ENCODE measurements around the gene TAS2R1.

The TAS2R1 gene

GRCh38 chr5:9588254-9588653 is 41.9 kb downstream of the TAS2R1 start:
- DNase-seq (ENCODE audit: low read depth), result no peak

DNA sequence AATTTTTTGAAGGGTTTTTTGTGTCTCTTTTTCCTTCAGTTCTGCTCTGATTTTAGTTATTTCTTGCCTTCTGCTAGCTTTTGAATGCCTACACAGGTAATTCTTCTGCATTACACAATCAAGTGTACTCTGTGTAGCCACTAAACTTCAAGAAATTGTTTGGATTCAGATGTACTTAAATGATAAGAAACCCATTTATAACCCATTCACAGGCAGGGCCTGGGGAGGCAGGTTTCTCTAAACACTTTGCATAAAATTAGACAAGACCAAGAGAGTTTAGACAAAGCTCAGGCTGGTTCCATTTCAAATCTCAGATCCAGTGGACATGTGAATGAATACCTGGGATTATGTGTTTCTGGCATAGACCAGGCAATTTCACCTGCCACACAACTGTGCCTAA is 43.0 kb downstream of the TAS2R1 start:
- no peak for DNase-seq (ENCODE audit: low read depth)

DNA sequence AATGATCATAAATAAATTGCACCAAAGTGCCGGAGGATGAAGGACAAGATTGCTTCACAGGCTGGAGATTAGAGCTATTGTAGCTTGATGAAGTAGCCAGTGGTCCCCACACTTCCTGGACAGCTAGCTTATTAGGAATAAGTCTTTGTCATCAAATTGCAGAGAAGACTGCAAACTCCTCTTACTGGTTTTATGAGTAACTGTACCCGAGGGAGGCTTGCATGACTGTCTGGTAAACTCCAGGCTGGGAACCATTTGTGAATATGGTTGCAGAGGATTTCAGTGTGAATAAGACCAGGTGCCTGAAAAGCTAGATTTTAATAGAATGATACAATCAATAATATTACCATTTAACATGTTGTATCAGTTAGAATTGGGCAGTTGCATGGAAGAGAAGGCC is 47.7 kb downstream of the TAS2R1 start:
- DNase-seq (ENCODE audit: low read depth), result no peak

All from fibroblast of the conjunctiva (primary cell).